Measurements from ENCODE around the gene TRIL. TPM values are rescaled to one million over a fixed set of nuclear protein-coding genes. Genes with fewer than 3 reads are reported as not detected.

TRIL gene
- polyA plus RNA-seq, 2 of the 4 experiments (the other 2 are of a cell fraction) = not detected

GRCh38 chr7:28941633-28942032, 16.5 kb downstream of the TRIL start:
- no peak for FAIRE-seq
- WGBS (ENCODE audit: missing lambda C conversion rate) = 46% methylated on average over 5 of the region's 5 CpGs
- no peak for ATAC-seq

DNA sequence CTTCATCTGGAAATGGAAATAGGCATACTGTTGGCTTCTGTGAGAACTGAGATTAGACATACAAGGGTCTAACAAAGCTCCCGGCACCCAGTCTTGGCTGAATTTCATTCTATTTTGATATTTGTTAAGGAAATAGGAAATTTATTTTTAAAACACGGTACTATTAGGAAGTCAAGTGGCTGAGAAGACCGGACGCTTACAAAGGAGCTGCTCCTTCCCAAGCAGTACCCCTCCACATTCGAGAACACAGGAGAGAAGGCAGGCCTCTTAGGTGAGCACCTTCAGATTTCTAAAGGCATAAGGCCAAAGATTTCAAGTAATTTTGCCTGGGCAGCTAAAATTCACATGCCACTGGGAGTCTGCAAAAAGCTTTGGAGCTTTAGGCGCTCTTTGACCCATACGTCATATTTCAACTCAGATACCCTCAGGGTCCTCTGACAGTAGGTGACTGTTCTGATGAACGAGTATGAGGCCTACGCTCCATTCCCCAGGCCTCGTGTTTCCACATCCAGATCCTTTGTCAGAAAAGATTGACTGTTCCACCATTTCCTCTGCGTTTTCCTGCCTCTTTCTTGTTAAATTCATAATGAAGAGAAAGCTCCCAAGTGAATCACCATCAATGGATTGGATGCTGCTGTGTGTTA, 17.3 kb downstream of the TRIL start:
- ChIA-PET POLR2A (no interaction called here), CTCF (interaction anchor here (0.6 to 5.0 kb wide), 3 partner anchors 13 to 625 kb away, joined by 3 to 24 read pairs (median 24); no protein-coding TSS in a partner anchor)
- FAIRE-seq (no peak), ATAC-seq (no peak), DNase-seq (ENCODE audit: low read depth in 1 of 2, low spot score in 1 of 2) (no peak)
- no peak overlapping the region for H3K4me3 ChIP-seq
- H3K27ac ChIP-seq = no peak overlapping the region
- H3K4me2 ChIP-seq = no peak overlapping the region
- H3K9me3 ChIP-seq = no peaks in the 10 kb centered on the region
- WGBS (ENCODE audit: missing lambda C conversion rate) = 40% methylated on average over 11 of the region's 11 CpGs
- no peak for TF ChIP-seq JUN (IDR thresholded peaks at IDR 0.05)
- TF ChIP-seq TP53 (CRISPR knock-in tag; IDR thresholded peaks at IDR 0.05) = no peak
- TF ChIP-seq RNF2 (IDR thresholded peaks at IDR 0.05; ENCODE audit: borderline replicate concordance, low read depth) = no peak
- TF ChIP-seq, protein P1, sequence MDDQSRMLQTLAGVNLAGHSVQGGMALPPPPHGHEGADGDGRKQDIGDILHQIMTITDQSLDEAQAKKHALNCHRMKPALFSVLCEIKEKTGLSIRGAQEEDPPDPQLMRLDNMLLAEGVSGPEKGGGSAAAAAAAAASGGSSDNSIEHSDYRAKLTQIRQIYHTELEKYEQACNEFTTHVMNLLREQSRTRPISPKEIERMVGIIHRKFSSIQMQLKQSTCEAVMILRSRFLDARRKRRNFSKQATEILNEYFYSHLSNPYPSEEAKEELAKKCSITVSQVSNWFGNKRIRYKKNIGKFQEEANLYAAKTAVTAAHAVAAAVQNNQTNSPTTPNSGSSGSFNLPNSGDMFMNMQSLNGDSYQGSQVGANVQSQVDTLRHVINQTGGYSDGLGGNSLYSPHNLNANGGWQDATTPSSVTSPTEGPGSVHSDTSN (IDR thresholded peaks at IDR 0.05) = no peak
- TF ChIP-seq CHD4 (IDR thresholded peaks at IDR 0.05; ENCODE audit: borderline replicate concordance) = no peak
- no peak for TF ChIP-seq POLR2AphosphoS2 (conservative IDR thresholded peaks at IDR 0.05; ENCODE audit: low read length)
- TF ChIP-seq, protein P2, sequence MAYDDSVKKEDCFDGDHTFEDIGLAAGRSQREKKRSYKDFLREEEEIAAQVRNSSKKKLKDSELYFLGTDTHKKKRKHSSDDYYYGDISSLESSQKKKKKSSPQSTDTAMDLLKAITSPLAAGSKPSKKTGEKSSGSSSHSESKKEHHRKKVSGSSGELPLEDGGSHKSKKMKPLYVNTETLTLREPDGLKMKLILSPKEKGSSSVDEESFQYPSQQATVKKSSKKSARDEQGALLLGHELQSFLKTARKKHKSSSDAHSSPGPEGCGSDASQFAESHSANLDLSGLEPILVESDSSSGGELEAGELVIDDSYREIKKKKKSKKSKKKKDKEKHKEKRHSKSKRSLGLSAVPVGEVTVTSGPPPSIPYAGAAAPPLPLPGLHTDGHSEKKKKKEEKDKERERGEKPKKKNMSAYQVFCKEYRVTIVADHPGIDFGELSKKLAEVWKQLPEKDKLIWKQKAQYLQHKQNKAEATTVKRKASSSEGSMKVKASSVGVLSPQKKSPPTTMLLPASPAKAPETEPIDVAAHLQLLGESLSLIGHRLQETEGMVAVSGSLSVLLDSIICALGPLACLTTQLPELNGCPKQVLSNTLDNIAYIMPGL (CRISPR knock-in tag; IDR thresholded peaks at IDR 0.05; ENCODE audit: borderline replicate concordance) = no peak
- H3K4me1 ChIP-seq = no peaks in the 10 kb centered on the region

More at GRCh38 chr7:28941633-28942032, 16.5 kb downstream of the TRIL start:
- ChIA-PET POLR2A (no interaction called here), CTCF (interaction anchor here (0.6 to 5.0 kb wide), 3 partner anchors 14 to 625 kb away, joined by 3 to 24 read pairs (median 24); no protein-coding TSS in a partner anchor)
- TF ChIP-seq MYC (IDR thresholded peaks at IDR 0.05; ENCODE audit: borderline replicate concordance, low read length) = no peak
- no peak for TF ChIP-seq TFCP2L1 (CRISPR knock-in tag; IDR thresholded peaks at IDR 0.05)
- no peak for TF ChIP-seq EHMT2 (IDR thresholded peaks at IDR 0.05; ENCODE audit: low read depth)
- no peak for TF ChIP-seq HOXA7 (CRISPR knock-in tag; IDR thresholded peaks at IDR 0.05)
- no peak for TF ChIP-seq BHLHE40 (IDR thresholded peaks at IDR 0.05; ENCODE audit: low read depth, low read length)
- TF ChIP-seq, protein P3, sequence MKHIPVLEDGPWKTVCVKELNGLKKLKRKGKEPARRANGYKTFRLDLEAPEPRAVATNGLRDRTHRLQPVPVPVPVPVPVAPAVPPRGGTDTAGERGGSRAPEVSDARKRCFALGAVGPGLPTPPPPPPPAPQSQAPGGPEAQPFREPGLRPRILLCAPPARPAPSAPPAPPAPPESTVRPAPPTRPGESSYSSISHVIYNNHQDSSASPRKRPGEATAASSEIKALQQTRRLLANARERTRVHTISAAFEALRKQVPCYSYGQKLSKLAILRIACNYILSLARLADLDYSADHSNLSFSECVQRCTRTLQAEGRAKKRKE (CRISPR knock-in tag; IDR thresholded peaks at IDR 0.05; ENCODE audit: low read depth) = no peak
- TF ChIP-seq CBX8 (IDR thresholded peaks at IDR 0.05) = no peak
- no peak for TF ChIP-seq CHD2 (IDR thresholded peaks at IDR 0.05; ENCODE audit: low read length, partially characterized antibody)
- TF ChIP-seq EHF (CRISPR knock-in tag; IDR thresholded peaks at IDR 0.05) = no peak
- TF ChIP-seq, protein P4, sequence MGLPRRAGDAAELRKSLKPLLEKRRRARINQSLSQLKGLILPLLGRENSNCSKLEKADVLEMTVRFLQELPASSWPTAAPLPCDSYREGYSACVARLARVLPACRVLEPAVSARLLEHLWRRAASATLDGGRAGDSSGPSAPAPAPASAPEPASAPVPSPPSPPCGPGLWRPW (IDR thresholded peaks at IDR 0.05) = no peak
- no peak for TF ChIP-seq HOXB5 (CRISPR knock-in tag; IDR thresholded peaks at IDR 0.05)
- Histone ChIP-seq H3K9me3 (no peaks in the 10 kb centered on the region), H3K4me1 (no peaks in the 10 kb centered on the region), H3K27ac (no peak overlapping the region), H3K4me3 (no peak overlapping the region), H3K4me2 (no peak overlapping the region)
- DNase-seq (ENCODE audit: low read depth in 1 of 2, low spot score in 1 of 2) = no peak
